C4-2B (cell line): ENCODE results near the gene JMJD6.
A peak's percentile ranks its signal among the peaks of the same experiment; 100 is the strongest.
"Not testable (repeated sequence)": the region's sequence is repeated elsewhere in the genome, so short reads cannot be mapped to it uniquely, and the experiment has no call there.

Source experiments
- H3K27ac ChIP-seq: fragments of 450-650 bp; 2 replicates; pipeline ENCODE4 v1.5.1; 2017
- CTCF ChIP-seq: fragments of 450-650 bp; conservative IDR thresholded peaks from 2 replicates; pipeline ENCODE4 v1.5.1; 2017; ENCODE audit warnings: mild to moderate bottlenecking
- ZFX ChIP-seq: fragments of 450-650 bp; IDR thresholded peaks from 2 replicates; pipeline ENCODE4 v1.6.1; 2017

The JMJD6 gene

DNA sequence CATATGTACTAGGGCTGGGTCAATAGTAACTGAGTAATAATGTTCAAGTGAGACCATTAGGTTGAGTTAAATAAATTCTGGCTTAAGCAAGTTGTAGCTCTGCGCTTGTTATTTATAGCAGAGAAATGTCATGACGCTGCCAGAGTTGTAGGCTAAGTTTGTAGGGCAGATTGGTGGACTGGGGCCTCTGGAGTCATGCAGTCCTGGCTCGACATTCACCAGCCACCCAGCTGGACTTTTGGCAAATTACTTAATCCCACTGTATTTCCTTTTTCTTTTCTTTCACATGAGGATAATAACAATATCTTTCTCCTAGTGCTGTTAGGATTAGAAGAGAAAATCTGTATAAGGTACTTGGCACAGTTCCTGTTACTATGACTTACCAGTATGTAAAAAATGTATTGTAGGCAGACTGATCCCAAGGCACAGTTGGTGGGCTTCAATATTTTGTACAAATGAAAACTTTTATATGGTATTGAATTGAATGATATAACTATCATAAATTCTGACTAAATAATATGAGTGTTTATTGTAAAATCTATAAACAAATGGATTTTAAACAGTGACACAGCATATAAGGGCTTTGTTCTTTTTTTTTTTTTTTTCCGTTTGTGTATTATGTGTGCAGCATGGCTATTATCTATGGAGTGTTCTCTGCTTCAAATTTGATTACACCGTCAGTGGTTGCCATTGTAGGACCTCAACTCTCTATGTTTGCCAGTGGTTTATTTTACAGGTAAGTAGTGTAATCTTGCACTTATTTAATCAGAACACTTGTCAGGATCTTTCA lies 14.1 kb upstream of the JMJD6 start:
- H3K27ac ChIP-seq, result no peak overlapping the region
- TF ChIP-seq CTCF (no peak), ZFX (no peak)

- H3K27ac ChIP-seq, result not testable (repeated sequence)
These were observed 13.2 kb upstream of the JMJD6 start for GRCh38 chr17:76739568-76740115.

DNA sequence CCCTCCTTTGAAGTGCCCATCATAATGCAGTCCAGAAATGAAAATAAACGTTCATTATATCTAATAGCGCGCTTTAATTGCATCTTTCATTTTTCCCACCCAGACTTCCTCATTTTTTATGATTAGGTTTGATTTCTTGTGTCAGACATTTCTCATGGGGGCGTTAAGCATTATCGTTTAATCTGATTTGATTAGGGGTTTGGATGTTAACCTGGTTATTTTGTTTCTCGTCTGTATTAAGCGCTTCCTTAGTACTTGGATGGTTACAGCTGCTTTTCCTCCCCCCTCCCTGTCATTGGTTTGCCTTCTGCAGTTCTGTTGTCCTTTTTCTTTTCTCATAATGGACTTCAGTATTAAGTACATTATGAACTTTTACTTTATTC lies 12.1 kb upstream of the JMJD6 start:
- H3K27ac ChIP-seq, result peak overlapping the region; percentile 100
- no peak for TF ChIP-seq CTCF
- TF ChIP-seq ZFX, result no peak

- TF ChIP-seq ZFX (no peak), CTCF (no peak)
- peak within 1 kb of the TSS; percentile 100 for H3K27ac ChIP-seq
These were observed 11.5 kb upstream of the JMJD6 start, which contains the start of gene MFSD11 for GRCh38 chr17:76737676-76738467. Gene MFSD11 (plus strand): TSS chr17:76738119. CDS start chr17:76738353, 234 bp downstream.

- peak; percentile 92 for TF ChIP-seq ZFX
- no peak for TF ChIP-seq CTCF
- H3K27ac ChIP-seq, result peak within 1 kb of the TSS; percentile 100
These were observed 10.8 kb upstream of the JMJD6 start, which contains the start of gene SRSF2 for GRCh38 chr17:76737082-76737675. Gene SRSF2 (minus strand): TSS chr17:76737331. CDS start chr17:76737160, 171 bp downstream.

- no peak for TF ChIP-seq ZFX
- TF ChIP-seq CTCF, result peak; percentile 17; the same call in 1 of the 2 replicates
- H3K27ac ChIP-seq, result peak overlapping the region; percentile 100
These were observed 10.1 kb upstream of the JMJD6 start for GRCh38 chr17:76736349-76737081.
